Activated CD4-positive, alpha-beta T cell treated with anti-CD3 and anti-CD28 coated beads for 36 hours (primary cell): ENCODE data around the gene KRT34. TPM values are rescaled to one million over a fixed set of nuclear protein-coding genes. Genes with fewer than 3 reads are reported as not detected.
A peak's percentile ranks its signal among the peaks of the same experiment; 100 is the strongest.

ENCODE experiments used
- ATAC-seq: fragments of 200-7000 bp; cut with Tn5 transposase; one replicate; pipeline ENCODE4 v1.10.0; 2021; ENCODE audit warnings: mild to moderate bottlenecking, moderate library complexity
- CTCF ChIA-PET: fragments of 350-600 bp; sonication (Branson Sonifier 250); formaldehyde crosslinking; loops from one replicate; lab custom pipeline; 2021; ENCODE audit warnings: antibody characterized with exemption; lab: Charles Lee
- POLR2A ChIA-PET: fragments of 350-600 bp; sonication (Branson Sonifier 250); formaldehyde crosslinking; loops from one replicate; lab custom pipeline; 2021; ENCODE audit warnings: antibody characterized with exemption, inconsistent platforms; lab: Charles Lee
- DNase-seq: peaks from one replicate; pipeline ENCODE4 v3.0.0-alpha.2; 2020
- H3K27ac Mint-ChIP-seq: one replicate; pipeline ENCODE4 v1.8.0; 2021; ENCODE audit warnings: mixed read lengths
- H3K27me3 Mint-ChIP-seq: one replicate; pipeline ENCODE4 v1.8.0; 2021; ENCODE audit warnings: mixed read lengths
- H3K36me3 Mint-ChIP-seq: one replicate; pipeline ENCODE4 v1.8.0; 2021; ENCODE audit warnings: low read depth, mixed read lengths
- H3K4me1 Mint-ChIP-seq: one replicate; pipeline ENCODE4 v1.8.0; 2021; ENCODE audit warnings: mixed read lengths
- H3K4me3 Mint-ChIP-seq: one replicate; pipeline ENCODE4 v1.8.0; 2021; ENCODE audit warnings: mild to moderate bottlenecking, moderate library complexity, mixed read lengths
- H3K9me3 Mint-ChIP-seq: one replicate; pipeline ENCODE4 v1.8.0; 2021; ENCODE audit warnings: low read depth, mixed read lengths
- intact Hi-C, 2 experiments: fragments of 100-400 bp; cut with DNase I in 1 of 2; cut with micrococcal nuclease in 1 of 2; formaldehyde crosslinking; loops; one replicate each; pipeline versions ENCODE4 v1.14.2 to v1.15.1; 2022 to 2024; cut with DNase I, micrococcal nuclease
- total RNA-seq, 2 experiments: library from RNA; stranded (reverse); gene quantifications; one replicate each; pipeline ENCODE4 v1.2.3, GENCODE V29; 2021

The KRT34 gene
- total RNA-seq, 2 experiments from 2014 or later: not detected

DNA sequence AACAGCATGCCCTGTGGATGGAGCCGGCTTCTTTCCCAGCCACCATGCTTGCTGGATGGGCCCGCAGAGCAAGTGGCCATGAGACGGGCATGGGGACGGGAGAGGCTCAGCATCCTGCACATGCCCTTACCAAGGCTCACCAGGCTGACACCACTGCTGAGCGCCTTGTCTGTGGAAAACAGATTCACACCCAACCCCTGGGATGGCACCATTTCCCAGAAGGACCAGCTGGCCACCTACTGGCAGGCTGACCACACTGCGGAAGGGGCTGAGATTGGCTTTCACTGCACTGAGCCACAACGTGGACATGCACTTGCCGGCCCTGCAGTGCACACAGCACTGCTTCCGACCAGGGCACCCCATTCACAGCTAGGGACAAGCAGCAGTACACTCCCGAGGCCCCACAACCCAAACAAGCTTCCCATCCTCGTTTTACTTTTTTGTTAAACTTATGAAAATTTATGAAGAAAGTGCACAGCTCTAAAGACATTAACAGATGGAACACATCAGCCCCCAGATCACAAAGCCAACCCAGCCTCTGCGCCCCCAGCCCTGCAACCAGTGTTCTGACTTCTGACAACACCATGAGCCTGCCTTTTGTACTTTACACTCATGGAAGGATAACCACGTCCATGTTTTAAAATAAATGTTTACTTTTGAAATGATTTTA lies 52.7 kb downstream of the KRT34 start:
- ChIA-PET CTCF (interaction anchor here (0.6 to 1.8 kb wide), 6 partner anchors 10 to 732 kb away, joined by 3 to 4 read pairs (median 4); no protein-coding TSS in a partner anchor), POLR2A (no interaction called here)
- Mint-ChIP-seq H3K4me1 (peaks cover 28% of the 10 kb centered on the region), H3K27ac (no peak overlapping the region), H3K4me3 (no peak overlapping the region), H3K27me3 (no peaks in the 10 kb centered on the region), H3K36me3 (no peaks in the 10 kb centered on the region), H3K9me3 (no peaks in the 10 kb centered on the region)
- intact Hi-C loops: no loop called here
- peak; percentile 65 for ATAC-seq
- DNase-seq: peak; percentile 58

- no peak overlapping the region for H3K4me3 Mint-ChIP-seq
- ChIA-PET CTCF (interaction anchor here (0.8 to 1.8 kb wide), 3 partner anchors 14 to 698 kb away, joined by 3 to 4 read pairs (median 4); no protein-coding TSS in a partner anchor), POLR2A (no interaction called here)
- no peaks in the 10 kb centered on the region for H3K9me3 Mint-ChIP-seq
- H3K27ac Mint-ChIP-seq: no peak overlapping the region
- ATAC-seq (no peak), DNase-seq (no peak)
- intact Hi-C loops: no loop called here
- H3K36me3 Mint-ChIP-seq: no peaks in the 10 kb centered on the region
- H3K27me3 Mint-ChIP-seq: no peaks in the 10 kb centered on the region
- H3K4me1 Mint-ChIP-seq: peaks cover 24% of the 10 kb centered on the region
These were observed 53.9 kb downstream of the KRT34 start for GRCh38 chr17:41328207-41328606.

Other genes with a start within 250 kb of the KRT34 start
- gene KRTAP4-6, start 241.8 kb downstream of the KRT34 start, total RNA-seq: not detected
- gene KRTAP4-5, start 232.5 kb downstream of the KRT34 start, total RNA-seq: not detected
- not detected for gene KRTAP4-4, start 221.6 kb downstream of the KRT34 start, total RNA-seq
- not detected for gene KRTAP4-3, start 214.1 kb downstream of the KRT34 start, total RNA-seq
- gene KRTAP4-2, start 204.1 kb downstream of the KRT34 start, total RNA-seq: not detected
- not detected for gene KRTAP4-1, start 197.4 kb downstream of the KRT34 start, total RNA-seq
- gene KRTAP9-1, start 192.4 kb downstream of the KRT34 start, total RNA-seq: not detected
- not detected for gene KRTAP9-2, start 155.7 kb downstream of the KRT34 start, total RNA-seq
- not detected for gene KRTAP9-3, start 149.9 kb downstream of the KRT34 start, total RNA-seq
- gene KRTAP9-8, start 144.3 kb downstream of the KRT34 start, total RNA-seq: not detected
- gene KRTAP9-4, start 132.6 kb downstream of the KRT34 start, total RNA-seq: not detected
- gene KRTAP9-9, start 126.9 kb downstream of the KRT34 start, total RNA-seq: not detected
- gene KRTAP9-6, start 116.9 kb downstream of the KRT34 start, total RNA-seq: not detected
- gene KRTAP9-7, start 106.6 kb downstream of the KRT34 start, total RNA-seq: not detected
- gene KRTAP29-1, start 79.5 kb downstream of the KRT34 start, total RNA-seq: not detected
- gene KRTAP16-1, start 73.0 kb downstream of the KRT34 start, total RNA-seq: not detected
- gene KRTAP17-1, start 66.6 kb downstream of the KRT34 start, total RNA-seq: not detected
- not detected for gene KRT33A, start 31.5 kb downstream of the KRT34 start, total RNA-seq
- gene KRT33B, start 12.5 kb downstream of the KRT34 start, total RNA-seq: not detected
- not detected for gene KRT31, start 15.3 kb upstream of the KRT34 start, total RNA-seq
- not detected for gene KRT37, start 42.3 kb upstream of the KRT34 start, total RNA-seq
- not detected for gene KRT38, start 58.7 kb upstream of the KRT34 start, total RNA-seq
- not detected for gene KRT32, start 85.1 kb upstream of the KRT34 start, total RNA-seq
- gene KRT35, start 98.8 kb upstream of the KRT34 start, total RNA-seq: not detected
- gene KRT36, start 107.6 kb upstream of the KRT34 start, total RNA-seq: not detected
- not detected for gene KRT13, start 123.3 kb upstream of the KRT34 start, total RNA-seq
- gene KRT15, start 136.6 kb upstream of the KRT34 start, total RNA-seq: not detected
- gene KRT19, start 146.0 kb upstream of the KRT34 start, total RNA-seq: not detected
- gene KRT9, start 189.8 kb upstream of the KRT34 start, total RNA-seq: not detected
- gene KRT14, start 204.6 kb upstream of the KRT34 start, total RNA-seq: not detected
- gene KRT16, start 230.5 kb upstream of the KRT34 start, total RNA-seq: not detected
- gene KRT17, start 242.3 kb upstream of the KRT34 start, total RNA-seq: not detected